Stimulated activated CD8-positive, alpha-beta memory T cell treated with anti-CD3 and anti-CD28 coated beads, Interleukin-15, amount 100 ng/mL, for 4 hours (primary cell): ENCODE measurements around the gene INSIG2.

Experiments used
- DNase-seq, 2 donors: peaks; one replicate each; pipeline ENCODE4 v3.0.0-alpha.2; 2020; ENCODE audit warnings: low read depth in 2 of 2

INSIG2 gene

DNA sequence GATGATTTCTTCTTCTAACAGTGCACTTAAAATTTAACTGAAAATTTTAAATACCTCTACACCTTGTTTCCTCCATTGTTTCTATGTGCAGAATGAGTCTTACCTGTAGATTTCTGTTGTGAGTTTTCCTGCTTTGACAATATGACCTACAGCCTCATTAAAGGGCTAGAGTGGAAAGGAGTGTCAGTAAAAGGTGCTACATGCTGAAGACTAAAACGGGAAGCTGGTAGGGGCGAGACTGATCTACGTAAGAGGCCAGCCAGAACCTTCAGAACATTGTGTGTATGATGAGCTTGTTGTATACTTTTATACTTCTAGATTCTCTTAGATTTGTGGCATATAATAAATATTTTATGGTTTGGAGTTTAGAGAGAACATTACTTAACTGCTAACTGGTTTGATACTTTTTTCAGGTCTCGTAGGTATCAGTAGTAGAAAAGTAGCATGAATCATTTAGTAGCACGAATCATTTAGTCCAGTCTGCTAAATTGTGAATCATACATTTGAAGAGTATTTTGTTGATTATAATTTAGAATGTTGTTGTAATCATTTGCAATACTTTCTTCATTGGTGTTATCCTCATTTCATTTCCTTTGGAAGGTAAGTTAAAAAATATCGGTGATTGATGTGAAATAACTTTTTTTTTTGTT is 14.3 kb downstream of the INSIG2 start:
- no peak for DNase-seq

DNA sequence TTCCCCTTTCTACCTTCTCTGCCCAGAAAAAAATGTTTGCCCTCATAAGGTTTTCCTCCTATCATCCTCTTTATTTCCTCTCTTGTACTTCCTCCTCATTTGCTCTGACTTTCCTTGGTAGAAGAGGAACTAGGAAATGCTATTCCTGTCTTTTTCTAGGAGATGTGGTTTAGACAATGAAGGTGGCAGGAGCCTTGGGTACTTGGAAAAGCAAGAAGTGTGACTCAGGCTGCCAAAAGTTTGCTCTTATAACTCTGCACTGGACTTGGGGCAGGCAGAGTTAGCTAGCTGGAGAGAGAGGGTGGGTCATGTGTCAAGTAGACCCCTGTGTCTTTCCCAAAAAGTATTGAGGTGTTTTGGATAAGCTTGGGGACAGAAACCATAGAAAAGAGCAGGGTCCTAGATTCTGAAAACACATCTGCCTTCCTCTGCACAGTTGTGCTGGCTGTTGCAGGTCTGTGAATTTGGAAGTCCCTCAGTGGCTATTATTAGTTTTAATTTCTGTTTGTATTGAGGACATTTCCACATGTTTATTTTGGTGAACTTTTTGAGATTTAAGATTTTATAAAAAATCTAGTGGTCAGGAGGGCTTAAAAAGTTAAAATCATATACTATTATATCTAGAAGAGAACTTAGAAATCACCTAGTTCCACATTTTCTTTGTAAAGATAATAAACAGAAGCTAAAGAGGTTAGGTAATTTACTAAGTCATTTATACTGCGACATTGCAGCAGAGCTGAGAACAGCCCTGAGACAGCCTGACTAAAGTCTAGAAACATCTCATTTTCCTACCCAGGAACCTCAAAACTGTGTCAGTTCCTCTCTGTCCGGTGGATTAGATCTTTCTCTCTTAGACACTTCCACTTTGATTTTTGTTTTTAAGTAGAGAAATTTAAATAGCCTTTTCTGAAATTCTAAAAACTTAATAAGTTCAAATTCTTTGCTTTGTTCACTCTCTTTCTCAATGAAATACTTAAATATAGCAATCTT is 16.0 kb downstream of the INSIG2 start:
- DNase-seq = no peak

- DNase-seq = no peak
These were observed 17.2 kb downstream of the INSIG2 start for GRCh38 chr2:118105497-118105896.

DNA sequence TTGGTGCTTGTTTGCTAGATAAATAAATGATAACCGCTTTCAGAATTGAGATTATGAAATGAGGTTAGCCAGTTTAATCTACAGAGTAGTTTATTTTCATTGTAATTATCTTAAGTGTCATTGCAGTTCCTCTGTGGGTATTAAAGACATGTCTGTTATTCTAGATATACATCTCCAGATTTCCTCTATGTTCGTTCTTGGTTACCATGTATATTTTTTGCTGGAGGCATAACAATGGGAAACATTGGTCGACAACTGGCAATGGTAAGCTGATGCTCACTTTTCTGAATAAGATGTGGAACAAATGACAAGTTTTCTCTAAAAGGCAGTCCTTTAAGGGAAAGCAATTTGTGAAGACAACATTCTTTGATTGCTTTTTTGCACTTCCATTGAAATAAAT is 18.7 kb downstream of the INSIG2 start:
- no peak for DNase-seq

GRCh38 chr2:118110310-118110709 is 22.0 kb downstream of the INSIG2 start:
- DNase-seq = no peak

DNA sequence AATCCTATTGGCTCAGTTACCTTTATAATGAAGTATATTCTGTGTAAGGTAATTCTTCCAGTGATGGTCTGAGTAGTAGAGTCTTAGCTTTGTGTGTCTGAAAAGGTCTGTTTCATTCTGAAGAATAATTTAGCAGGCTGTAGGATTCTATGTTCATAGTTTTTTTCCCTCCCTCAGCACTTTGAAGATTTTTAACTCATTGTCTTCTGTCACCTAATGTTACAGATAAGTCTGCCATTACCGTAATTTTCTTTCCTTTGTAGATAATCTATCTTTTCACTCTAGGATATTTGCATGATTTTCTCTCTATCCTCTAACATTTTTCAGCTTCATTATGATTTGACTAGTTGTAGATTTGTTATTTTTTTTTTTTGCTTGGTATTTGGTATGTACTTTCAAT is 22.7 kb downstream of the INSIG2 start:
- no peak for DNase-seq

- no peak for DNase-seq
These were observed 24.6 kb downstream of the INSIG2 start for GRCh38 chr2:118112771-118113334.

DNA sequence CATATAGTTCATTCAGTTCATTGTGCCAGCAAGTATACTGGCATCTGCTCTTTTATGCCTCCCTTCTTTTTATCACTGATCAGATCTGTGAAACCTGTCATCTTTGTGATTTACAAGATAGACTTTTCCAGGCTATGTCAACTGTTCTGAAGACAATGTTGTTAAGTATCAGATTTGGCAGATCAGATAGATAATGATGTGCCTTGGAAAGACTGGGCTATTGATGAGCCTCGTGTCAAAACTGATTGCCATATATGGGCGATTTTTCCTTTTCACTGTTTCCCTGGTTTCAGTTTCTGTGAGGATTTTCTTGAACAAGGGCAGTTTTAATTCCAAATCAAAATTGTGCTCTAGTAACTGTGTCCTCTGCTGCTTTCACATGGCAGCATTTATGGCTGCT is 26.6 kb downstream of the INSIG2 start:
- DNase-seq = no peak

DNA sequence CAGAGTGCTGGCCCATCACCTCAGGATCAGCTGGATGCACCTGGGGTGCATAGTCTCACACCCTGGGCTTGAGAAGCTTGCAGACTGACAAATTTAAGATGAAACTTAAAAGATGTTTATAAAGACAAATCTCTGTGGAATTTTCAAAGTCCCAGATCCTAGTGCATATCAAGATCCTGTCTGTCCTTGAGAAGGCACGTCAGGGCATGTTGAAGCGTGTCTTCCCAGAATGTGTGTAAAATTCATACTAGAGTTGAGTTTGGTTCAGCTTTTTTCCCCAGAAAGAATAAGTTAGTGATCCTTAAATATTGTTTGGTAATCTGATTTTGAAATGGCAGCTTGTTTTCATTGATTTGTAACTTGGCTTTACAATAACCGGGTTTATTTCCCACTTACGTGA is 27.5 kb downstream of the INSIG2 start:
- DNase-seq = no peak

DNA sequence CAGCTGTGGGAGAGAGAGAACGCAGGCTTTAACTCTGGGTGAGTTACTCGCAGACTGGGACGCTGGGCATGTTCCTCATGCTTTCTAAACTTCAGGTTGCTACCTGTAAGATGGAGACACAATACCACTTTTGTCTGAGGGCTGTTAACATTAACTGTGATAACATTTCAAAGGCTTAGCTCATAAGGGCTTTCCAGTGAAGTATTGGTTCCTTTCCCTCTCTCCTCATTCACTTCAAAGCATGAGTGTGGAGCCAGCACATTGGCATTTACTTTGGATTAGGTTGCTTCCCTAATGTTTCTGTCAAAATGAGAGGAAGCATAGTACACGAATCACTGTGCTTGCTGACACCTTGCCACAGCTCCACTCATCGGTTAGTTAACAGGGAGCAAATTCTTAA is 30.2 kb downstream of the INSIG2 start:
- DNase-seq = no peak

DNA sequence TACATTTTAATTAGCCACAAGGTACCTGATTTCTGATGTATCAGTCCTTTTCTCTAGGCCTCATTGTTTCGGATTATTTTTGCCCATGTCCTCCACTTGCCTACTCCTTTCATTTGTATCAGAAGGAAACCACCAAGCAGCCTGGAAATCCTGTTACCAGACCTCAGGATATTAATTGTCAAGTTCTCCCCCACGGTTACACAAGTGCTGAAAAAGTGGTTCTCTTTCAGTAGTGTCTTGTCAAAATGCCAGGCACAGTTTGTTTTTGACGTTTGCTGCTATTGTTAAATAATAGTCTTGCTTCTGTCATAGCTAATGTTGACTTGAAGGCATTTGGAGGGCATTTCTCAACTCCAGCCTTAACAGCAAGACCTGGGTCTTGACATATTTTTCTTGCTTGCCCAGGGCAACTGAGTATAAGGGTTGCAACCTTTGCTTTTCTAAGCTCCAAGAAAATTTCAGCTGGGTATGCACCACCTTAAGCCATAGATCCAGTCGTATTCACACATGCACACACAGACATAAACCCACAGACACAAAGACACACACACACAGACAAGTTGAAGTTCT is 31.0 kb downstream of the INSIG2 start:
- DNase-seq = no peak

GRCh38 chr2:118119761-118120400 is 31.6 kb downstream of the INSIG2 start:
- DNase-seq = no peak

- DNase-seq = no peak
These were observed 32.1 kb downstream of the INSIG2 start for GRCh38 chr2:118120401-118120780.

- no peak for DNase-seq
These were observed 32.8 kb downstream of the INSIG2 start for GRCh38 chr2:118121101-118121500.

DNA sequence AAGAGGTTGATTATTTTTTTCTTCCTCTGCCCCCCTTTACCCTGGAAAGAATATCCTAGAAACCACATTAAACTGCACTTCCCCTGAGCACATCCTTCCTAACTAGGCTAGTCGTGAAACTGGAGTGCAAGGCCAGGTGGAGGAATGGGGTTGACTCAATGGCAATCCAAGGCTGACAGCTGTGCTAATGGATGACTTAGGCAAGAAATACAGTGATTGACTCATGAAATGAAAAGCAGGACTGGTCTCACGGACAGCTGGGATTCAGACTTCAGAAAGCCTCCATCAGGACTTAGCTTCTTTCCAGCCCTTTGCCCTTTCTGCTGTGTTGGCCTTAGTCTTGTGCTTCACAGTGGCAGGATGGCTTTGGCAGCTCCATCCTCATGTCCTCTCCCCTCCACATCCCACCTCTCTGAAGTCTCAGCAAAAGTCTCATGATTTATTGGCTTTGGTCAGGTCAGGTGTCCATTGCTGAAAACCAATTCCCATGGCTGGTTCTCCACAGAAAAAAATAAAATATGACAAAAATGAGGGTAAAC is 33.8 kb downstream of the INSIG2 start:
- DNase-seq = no peak

DNA sequence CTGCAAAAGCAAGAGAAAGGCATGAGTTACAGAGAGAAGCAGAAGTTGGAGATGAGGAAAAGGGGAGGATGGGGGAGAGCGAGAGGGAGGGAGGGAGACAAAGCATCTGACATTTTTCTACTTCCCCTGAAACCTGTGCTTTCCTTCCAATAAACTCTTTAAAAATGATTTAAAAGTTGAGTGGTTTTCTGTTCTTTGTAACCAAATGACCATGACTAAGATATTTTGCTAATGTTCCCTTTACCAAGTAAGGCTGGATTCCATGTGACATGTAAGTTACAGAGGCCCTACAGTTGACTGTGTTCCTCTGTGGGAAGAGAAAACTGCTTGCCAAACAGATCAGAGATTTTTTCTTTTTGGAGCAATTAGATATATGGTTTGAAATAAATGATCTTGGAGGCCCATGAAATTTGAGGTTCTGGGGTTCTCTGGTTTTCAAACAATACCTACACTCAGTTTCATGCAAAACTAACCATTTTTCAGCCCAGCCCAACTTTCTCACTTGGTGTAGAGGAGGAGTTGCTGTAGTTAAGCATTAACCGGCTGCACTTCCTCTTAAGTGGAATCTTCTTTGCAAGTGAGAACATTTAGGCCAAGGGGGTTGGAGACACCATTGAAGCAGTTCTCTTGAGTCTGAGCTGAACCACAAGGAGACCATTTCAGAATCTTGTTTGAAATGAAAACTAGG is 34.5 kb downstream of the INSIG2 start:
- DNase-seq = no peak

- DNase-seq = no peak
These were observed 35.4 kb downstream of the INSIG2 start for GRCh38 chr2:118123561-118124232.

DNA sequence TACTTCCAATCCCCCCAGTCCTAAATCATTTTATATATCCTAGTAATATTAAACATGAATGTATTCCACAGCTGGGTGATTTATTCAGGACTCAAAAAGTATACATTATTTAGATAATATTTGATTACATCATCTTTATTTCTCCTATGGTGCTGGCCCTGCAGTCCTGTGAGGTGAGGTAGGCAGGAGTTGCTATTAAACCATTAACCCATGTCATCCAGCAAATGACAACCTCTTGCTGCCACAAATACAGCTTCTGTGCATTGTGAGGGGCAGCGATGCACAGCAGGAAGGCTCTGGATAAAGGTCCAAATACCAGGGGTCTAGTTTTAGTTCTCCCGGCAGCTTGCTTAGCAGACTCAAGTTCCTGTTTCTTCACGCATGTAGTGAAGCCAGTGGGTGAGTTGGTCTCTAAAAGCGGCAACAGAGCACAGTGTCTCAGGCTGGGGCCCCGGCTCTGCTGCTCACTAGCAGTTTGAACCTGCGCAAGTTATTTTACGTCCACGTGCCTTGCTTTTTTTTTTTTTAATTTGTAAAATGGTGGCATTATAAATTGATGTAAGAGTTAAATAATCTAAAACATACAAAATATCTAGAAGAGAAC is 36.1 kb downstream of the INSIG2 start:
- DNase-seq = no peak

DNA sequence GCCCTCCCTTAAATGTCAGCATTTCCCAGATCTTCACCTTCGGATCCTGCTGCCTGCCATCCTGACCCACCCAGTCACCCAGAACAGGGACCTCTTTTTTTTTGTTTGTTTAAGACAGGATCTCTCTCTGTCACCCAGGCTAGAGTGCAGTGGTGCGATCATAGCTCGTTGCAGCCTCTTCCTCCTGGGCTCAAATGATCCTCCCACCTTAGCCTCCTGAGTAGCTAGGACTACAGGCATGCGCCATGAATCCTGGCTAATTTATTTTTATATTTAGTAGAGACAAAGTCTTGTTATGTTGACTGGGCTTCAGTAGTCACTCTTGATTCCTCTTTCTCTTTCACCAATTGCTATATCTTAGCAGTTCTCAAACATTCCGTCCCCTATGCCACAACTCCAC is 39.0 kb downstream of the INSIG2 start:
- no peak for DNase-seq

GRCh38 chr2:118128826-118129225 is 40.6 kb downstream of the INSIG2 start:
- no peak for DNase-seq
